ENCODE measurements around the gene ATP10A.
A peak's percentile ranks its signal among the peaks of the same experiment; 100 is the strongest.
"Not testable (repeated sequence)": the region's sequence is repeated elsewhere in the genome, so short reads cannot be mapped to it uniquely, and the experiment has no call there.

ATP10A gene

GRCh38 chr15:25792128-25792527, 71.0 kb downstream of the ATP10A start:
- DNase-seq, result no peak

GRCh38 chr15:25790000-25790660, 73.0 kb downstream of the ATP10A start:
- peak; percentile 48 to 52 for DNase-seq

- DNase-seq, result no peak
Observed at GRCh38 chr15:25789616-25789999, 73.5 kb downstream of the ATP10A start.

GRCh38 chr15:25789211-25789610, 73.9 kb downstream of the ATP10A start:
- no peak for DNase-seq

DNA sequence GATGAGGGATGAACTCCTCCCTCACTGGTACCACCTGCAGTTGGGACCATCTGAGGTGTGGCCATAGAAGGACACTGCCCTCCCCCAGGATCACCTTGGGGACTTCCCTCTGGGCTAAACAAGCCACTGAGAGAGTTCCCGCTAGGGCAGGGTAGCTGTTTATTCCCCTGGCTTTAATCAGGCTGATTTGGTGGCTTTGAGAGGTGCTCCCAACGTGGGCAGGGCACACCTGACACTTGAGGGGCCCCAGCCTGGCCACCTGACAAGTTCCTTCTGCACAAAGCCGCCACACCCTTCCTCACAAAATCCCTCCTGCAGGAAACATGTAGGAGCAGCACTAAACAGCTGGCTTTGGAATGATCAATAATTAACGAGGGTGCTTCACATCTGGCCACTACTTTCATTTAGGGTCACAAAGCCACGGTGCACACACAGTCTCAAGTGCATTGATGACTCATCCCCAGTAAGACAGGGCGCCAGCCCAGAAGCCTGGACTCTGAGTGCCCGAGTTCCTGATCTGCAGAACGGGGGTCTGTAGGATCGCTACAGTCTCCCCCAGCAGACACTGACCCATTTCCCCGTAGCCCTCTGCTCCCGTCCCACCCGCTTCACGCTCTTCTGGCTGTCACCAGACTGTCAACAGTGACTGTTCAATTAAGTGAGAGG, 75.1 kb downstream of the ATP10A start:
- no peak for DNase-seq

GRCh38 chr15:25787381-25787780, 75.7 kb downstream of the ATP10A start:
- no peak for DNase-seq

DNA sequence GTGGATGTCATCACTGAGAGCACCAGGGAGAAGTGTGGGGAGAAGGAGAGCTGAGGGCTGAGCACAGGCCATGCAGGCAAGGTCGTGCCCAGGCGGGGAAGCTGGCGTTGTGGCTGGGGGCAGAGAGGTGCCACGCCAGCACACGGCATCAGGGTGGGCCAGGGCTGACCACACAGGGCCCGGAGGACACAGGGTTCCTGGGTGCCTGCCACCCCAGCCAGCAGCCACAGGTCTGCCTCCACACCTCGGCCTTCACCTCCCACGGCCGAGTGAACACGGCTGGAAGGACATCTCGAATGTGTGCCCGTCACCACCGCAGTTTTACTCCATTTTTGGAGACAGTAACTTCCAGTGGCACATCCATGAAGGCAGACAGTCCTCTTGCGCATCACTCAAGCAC, 77.1 kb downstream of the ATP10A start:
- DNase-seq, result no peak

- no peak for DNase-seq
Observed at GRCh38 chr15:25785641-25786025, 77.5 kb downstream of the ATP10A start.

DNA sequence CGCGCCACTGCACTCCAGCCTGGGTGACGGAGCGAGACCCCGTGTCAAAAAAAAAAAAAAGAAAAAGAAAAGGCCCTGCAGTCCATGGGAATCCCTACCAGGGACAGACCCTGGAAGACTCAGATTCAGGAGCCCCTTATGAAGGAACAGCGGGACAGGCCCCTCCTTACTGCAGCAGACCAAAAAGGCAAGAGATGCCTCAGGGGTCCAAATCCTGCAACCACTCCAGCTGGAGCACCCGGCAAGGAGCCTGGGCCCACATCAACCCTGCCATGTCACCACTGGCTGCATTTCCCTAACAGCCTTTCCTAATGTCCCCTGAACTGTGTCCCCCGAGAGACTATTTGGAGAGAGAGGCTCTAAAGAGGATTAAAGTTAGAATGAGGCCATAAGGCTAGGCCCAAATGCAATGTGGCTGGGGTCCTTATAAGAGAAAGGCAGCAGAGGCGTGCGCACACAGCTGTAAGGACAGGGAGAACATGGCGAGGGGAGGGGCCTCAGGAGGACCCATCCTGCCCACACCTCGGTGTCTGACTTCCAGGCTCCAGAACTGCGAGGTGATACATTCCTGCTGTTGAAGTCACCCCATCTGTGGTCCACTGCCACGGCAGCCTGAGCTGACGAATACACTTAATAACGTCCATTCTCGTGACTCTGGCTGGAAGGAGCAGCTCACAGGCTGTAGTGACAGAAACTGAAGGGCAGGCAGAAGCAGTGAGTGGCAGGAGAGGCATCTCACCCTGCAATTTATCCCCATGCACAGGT, 78.1 kb downstream of the ATP10A start:
- no peak for DNase-seq

- DNase-seq, result peak; percentile 52 to 54
Observed at GRCh38 chr15:25783607-25784540, 79.3 kb downstream of the ATP10A start.

DNA sequence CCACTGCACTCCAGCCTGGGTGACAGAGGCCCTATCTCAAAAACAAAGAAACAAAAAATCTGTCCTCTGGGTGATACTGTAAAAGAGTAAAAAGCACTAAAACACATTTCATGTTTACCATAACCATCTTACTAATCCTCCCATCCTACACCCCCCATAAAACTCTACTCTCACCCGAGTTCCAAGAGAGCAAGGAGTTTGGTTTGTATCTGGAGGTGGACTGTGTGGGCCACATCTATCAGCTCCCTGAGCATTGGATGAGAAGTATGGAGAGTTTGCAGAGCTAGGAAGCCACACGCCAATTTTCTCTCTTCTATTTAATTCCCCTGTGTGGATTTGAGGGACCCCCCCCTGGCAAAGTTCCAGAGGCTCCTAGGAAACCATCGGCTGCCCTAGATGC, 80.0 kb downstream of the ATP10A start:
- no peak for DNase-seq

- DNase-seq, result no peak
Observed at GRCh38 chr15:25780479-25781255, 82.5 kb downstream of the ATP10A start.

- DNase-seq, result no peak
Observed at GRCh38 chr15:25778161-25778560, 85.0 kb downstream of the ATP10A start.

DNA sequence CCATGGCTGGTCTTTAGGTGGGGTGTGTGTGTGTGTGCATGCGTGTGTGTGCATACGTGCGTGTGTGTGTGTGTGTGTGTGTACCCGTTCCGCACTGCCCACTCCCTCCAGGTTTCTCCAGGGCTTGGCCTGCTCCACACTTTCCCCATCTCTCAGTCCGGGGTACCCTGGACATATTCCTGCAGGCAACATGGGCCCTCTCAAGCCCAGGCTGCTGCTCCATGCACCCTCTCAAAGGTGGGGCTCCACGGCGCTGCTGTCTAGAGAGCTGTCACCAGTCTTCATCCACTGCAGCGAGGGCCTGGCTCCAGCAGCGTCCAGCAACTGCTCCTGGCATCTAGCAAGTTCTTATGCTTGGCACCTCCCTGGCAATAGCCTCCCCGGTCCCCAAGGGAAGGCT, 86.1 kb downstream of the ATP10A start:
- DNase-seq, result no peak

DNA sequence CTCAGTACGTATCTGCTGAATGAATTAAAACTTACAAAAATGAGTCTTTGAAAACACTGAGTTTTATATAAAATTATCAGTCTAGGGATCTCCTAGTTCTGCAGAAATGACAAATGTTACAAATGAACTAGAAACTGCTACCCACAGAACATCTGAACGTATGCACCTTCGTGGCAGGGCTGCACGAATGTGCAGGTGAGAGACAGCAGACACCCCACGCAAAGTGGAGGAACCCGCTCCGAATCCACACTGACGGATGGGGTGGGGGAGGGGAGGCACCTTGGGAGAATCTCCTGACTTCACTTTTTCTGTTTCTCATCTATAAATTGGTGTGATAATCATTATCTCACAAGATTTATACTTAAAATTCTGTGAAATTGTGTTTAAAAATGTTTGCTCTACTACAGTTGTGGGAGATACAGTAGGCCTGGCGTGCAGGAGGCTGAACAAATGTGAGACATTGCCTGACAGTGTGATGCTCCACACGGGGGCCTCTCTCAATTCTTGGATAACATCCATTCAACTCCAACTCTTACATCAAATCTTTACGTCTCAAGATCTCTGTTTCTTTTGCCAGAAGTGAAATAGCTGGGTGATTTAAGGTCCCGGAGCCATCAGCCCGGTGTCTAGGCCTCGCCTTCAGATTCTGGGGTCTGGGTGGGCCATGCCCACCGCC, 86.9 kb downstream of the ATP10A start:
- DNase-seq, result no peak

GRCh38 chr15:25775317-25775912, 87.7 kb downstream of the ATP10A start:
- no peak for DNase-seq

GRCh38 chr15:25774871-25775270, 88.3 kb downstream of the ATP10A start:
- no peak for DNase-seq

GRCh38 chr15:25773248-25773647, 89.9 kb downstream of the ATP10A start:
- no peak for DNase-seq

DNA sequence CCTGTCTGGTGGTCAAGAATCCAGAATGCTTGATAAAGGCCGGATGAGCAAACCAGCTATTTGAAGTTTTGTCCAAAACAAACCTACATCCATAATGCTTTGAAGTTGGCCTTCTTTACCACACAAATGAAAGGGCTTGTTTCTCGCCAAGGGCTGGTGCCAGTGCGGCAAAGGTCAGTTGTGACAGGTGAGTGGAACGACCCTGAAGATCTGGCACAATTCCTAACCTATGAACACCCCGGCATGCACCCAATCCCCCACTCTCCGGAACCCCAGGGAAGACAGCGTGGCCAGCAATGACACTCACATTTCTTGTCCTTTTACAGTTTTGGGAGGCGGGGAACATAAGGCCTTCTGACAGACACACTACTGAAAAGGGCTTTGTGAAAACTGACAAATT, 90.6 kb downstream of the ATP10A start:
- no peak for DNase-seq

DNA sequence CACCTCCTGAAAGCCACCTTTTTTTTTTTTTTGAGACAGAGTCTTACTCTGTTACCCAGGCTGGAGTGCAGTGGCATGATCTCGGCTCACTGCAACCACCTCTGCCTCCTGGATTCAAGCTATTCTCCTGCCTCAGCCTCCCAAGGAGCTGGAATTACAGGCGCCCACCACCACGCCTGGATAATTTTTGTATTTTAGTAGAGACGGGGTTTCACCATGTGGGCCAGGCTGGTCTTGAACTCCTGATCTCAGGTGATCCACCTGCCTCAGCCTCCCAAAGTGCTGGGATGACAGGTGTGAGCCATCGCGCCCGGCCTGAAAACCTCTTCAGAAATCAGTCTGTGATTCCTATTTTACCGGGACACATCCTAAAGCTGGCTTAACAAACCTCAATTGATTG, 91.4 kb downstream of the ATP10A start:
- not testable (repeated sequence) for DNase-seq

- DNase-seq, result no peak
Observed at GRCh38 chr15:25771338-25771706, 91.8 kb downstream of the ATP10A start.

Data from stimulated activated CD4-positive, alpha-beta T cell treated with anti-CD3 and anti-CD28 coated beads, Interleukin-2, amount 100 ng/mL, for 48 hours (primary cell).